Measurements from ENCODE around the gene ACVR1. TPM values are rescaled to one million over a fixed set of nuclear protein-coding genes. Genes with fewer than 3 reads are reported as not detected.

The ACVR1 gene
- total RNA-seq, 4 donors from 2014 or later: 4.7 to 18.7 (median 10.3) TPM

DNA sequence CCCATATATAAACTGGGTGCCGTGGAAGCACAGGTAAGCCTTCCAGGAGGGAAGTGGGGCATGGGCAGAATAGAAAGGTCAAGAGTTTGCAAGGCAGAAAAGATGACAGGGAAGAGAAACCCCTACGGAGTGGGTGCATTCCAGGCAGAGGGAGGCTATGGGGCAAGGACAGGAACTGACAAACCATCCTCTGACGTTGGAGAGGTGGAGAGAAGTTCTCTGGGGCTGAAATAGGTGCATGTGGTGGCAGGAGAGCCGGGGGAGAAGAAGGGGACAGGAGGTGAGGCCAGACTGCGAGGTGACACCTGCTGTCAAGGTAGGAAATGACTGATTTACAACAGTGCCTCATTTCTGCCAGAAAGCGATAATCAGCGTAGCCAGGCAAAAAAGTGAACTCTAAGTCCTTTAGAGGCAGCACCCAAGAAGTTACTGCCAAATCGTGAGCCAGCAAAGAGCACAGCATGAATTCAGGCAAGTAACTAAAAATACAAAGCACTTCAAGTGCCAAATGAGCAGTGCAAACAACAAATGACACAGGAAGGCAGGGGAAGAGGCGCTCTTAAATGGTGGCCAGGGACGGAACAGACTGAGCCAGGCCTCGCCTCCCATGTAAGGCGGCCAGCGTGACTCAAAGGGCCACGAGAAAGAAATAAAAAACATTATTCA is 134.2 kb downstream of the ACVR1 start:
- no peak overlapping the region for H3K27ac ChIP-seq
- H3K4me3 ChIP-seq: no peak overlapping the region
- intact Hi-C loops (cut with DNase I): no loop called here
- H3K4me1 ChIP-seq: no peaks in the 10 kb centered on the region
- no peak for DNase-seq
- no peaks in the 10 kb centered on the region for H3K27me3 ChIP-seq
- H3K36me3 ChIP-seq: peaks cover 0 to 47% (median 0%) of the 10 kb centered on the region in 3 donors
- WGBS, 2 donors: 87 to 90% methylated on average over 14 of the region's 14 CpGs
- no peaks in the 10 kb centered on the region for H3K9me3 ChIP-seq
- TF ChIP-seq, protein P1, sequence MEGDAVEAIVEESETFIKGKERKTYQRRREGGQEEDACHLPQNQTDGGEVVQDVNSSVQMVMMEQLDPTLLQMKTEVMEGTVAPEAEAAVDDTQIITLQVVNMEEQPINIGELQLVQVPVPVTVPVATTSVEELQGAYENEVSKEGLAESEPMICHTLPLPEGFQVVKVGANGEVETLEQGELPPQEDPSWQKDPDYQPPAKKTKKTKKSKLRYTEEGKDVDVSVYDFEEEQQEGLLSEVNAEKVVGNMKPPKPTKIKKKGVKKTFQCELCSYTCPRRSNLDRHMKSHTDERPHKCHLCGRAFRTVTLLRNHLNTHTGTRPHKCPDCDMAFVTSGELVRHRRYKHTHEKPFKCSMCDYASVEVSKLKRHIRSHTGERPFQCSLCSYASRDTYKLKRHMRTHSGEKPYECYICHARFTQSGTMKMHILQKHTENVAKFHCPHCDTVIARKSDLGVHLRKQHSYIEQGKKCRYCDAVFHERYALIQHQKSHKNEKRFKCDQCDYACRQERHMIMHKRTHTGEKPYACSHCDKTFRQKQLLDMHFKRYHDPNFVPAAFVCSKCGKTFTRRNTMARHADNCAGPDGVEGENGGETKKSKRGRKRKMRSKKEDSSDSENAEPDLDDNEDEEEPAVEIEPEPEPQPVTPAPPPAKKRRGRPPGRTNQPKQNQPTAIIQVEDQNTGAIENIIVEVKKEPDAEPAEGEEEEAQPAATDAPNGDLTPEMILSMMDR (IDR thresholded peaks at IDR 0.05): no peak
- TF ChIP-seq POLR2A (IDR thresholded peaks at IDR 0.05): no peak

DNA sequence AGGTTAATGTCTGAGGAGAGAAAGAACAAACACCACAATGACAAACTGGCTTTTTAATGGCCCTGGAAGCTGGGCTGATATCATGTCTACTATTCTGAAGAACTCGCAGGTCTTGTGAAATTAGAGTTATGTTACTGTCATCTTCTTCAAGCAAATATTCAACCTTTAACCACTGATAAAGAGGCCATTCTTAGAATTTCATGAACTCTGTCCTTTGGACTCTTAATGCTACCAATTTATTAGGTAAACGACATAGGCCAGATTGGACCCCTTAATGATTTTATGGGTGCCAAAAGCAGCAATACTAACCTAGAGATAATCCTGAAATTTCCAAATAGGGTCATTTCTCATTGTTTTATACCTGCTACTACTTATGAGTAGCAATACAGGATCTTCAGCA is 138.5 kb downstream of the ACVR1 start:
- peaks cover 0 to 70% (median 4%) of the 10 kb centered on the region in 3 donors for H3K36me3 ChIP-seq
- WGBS, 2 donors: 97 to 100% methylated on average over 2 of the region's 2 CpGs
- TF ChIP-seq POLR2A (IDR thresholded peaks at IDR 0.05): no peak
- TF ChIP-seq, protein P1 (IDR thresholded peaks at IDR 0.05): no peak
- no peaks in the 10 kb centered on the region for H3K9me3 ChIP-seq
- no peak for DNase-seq
- no peaks in the 10 kb centered on the region for H3K27me3 ChIP-seq
- intact Hi-C loops (cut with DNase I): no loop called here
- H3K27ac ChIP-seq: no peak overlapping the region
- no peak overlapping the region for H3K4me3 ChIP-seq
- no peaks in the 10 kb centered on the region for H3K4me1 ChIP-seq

DNA sequence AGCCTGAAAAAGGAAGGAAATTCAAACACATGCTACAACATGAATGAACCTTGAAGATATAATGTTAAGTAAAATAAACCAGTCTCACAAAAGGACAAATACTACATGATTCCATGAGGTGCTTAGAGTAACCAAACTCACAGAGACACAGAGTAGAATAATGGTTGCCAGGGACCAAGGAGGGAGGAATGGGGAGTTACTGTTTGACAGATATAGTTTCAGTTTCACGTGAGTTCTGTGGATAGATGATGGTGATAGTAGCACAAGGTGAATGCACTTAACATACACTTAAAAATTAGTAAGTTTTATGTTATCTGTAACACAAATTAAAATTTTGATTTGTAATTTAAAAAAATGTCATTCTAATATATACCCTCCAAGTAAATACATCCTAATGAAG is 140.6 kb downstream of the ACVR1 start:
- peaks cover 0 to 77% (median 4%) of the 10 kb centered on the region in 3 donors for H3K36me3 ChIP-seq
- no peak overlapping the region for H3K4me3 ChIP-seq
- no peaks in the 10 kb centered on the region for H3K27me3 ChIP-seq
- no peak overlapping the region for H3K27ac ChIP-seq
- intact Hi-C loops (cut with DNase I): no loop called here
- DNase-seq: no peak
- H3K9me3 ChIP-seq: no peaks in the 10 kb centered on the region
- H3K4me1 ChIP-seq: no peaks in the 10 kb centered on the region
- TF ChIP-seq, protein P1 (IDR thresholded peaks at IDR 0.05): no peak
- no peak for TF ChIP-seq POLR2A (IDR thresholded peaks at IDR 0.05)
- WGBS, 2 donors: 81 to 84% methylated on average over 1 of the region's 1 CpG

DNA sequence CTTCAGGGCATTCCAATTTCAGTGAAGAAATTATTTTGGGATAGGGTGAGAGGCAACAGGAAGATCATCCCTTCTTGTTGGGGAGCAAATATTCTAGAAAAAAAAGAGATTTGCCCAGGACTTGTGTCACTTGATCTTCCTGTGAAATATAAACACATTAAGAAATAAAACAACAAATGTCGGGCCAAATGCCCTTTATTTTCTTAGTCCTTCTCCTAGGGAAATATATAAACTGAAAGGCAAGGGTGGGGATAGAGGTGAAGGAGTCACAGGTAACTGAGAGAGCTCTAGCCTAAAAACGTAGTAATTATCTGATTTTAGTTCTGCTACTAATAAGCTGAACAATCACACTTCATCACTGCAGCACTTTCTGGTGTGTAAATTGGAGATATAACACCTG is 142.9 kb downstream of the ACVR1 start:
- intact Hi-C loops (cut with DNase I): no loop called here
- H3K36me3 ChIP-seq: peaks cover 0 to 84% (median 4%) of the 10 kb centered on the region in 3 donors
- TF ChIP-seq POLR2A (IDR thresholded peaks at IDR 0.05): no peak
- TF ChIP-seq, protein P1 (IDR thresholded peaks at IDR 0.05): no peak
- no peaks in the 10 kb centered on the region for H3K4me1 ChIP-seq
- H3K27me3 ChIP-seq: no peaks in the 10 kb centered on the region
- DNase-seq: no peak
- no peaks in the 10 kb centered on the region for H3K9me3 ChIP-seq
- no peak overlapping the region for H3K4me3 ChIP-seq
- 80 to 88% methylated on average over 2 of the region's 2 CpGs for WGBS, 2 donors
- no peak overlapping the region for H3K27ac ChIP-seq

DNA sequence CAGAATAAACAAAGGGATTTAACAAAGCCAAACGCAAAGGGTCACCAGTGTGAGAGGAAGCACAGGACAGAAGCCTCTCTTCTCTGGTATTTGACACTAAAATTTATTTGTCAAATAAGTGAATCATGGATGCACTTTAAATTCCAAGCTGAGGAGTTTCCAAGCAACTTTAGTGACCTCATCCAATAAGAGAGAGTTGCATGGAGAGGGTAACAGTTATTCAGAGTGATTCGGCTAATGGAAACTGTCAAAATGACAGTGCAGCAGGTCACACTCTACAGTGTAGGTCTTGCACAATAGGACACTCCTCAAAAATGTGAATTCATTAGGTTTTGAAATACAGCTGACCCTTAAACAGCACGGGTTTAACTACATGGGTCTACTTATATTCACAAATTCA is 143.5 kb downstream of the ACVR1 start:
- TF ChIP-seq, protein P1 (IDR thresholded peaks at IDR 0.05): no peak
- TF ChIP-seq POLR2A (IDR thresholded peaks at IDR 0.05): no peak
- WGBS, 2 donors: 87 to 89% methylated on average over 3 of the region's 3 CpGs
- Histone ChIP-seq H3K9me3 (no peaks in the 10 kb centered on the region), H3K27me3 (no peaks in the 10 kb centered on the region), H3K4me3 (no peak overlapping the region), H3K4me1 (peaks cover 0 to 3% (median 0%) of the 10 kb centered on the region in 3 donors), H3K36me3 (peaks cover 0 to 77% (median 4%) of the 10 kb centered on the region in 3 donors), H3K27ac (no peak overlapping the region)
- no peak for DNase-seq
- intact Hi-C loops (cut with DNase I): no loop called here

Data from esophagus squamous epithelium (tissue), 5 donors.